ENCODE results near the gene CLDN24.

Gene CLDN24

GRCh38 chr4:183347146-183347545 is 24.9 kb upstream of the CLDN24 start:
- H3K36me3 ChIP-seq (ENCODE audit: insufficient read depth, low read length): no peaks in the 10 kb centered on the region
- H3K4me1 ChIP-seq (ENCODE audit: control insufficient read depth, insufficient read depth, low read length, unreplicated experiment): peaks cover 23% of the 10 kb centered on the region
- H2AFZ ChIP-seq (ENCODE audit: low read length, unreplicated experiment): no peak overlapping the region
- no peaks in the 10 kb centered on the region for H3K27me3 ChIP-seq (ENCODE audit: insufficient read depth, low read length)
- H3K27ac ChIP-seq (ENCODE audit: low read depth, low read length): no peak overlapping the region
- H3K79me2 ChIP-seq (ENCODE audit: control insufficient read depth, insufficient read depth, low read length, unreplicated experiment): no peaks in the 10 kb centered on the region
- no peak overlapping the region for H3K4me3 ChIP-seq (ENCODE audit: low read depth, low read length)

GRCh38 chr4:183345261-183345660 is 23.0 kb upstream of the CLDN24 start:
- Histone ChIP-seq H3K36me3 (ENCODE audit: insufficient read depth, low read length) (no peaks in the 10 kb centered on the region), H3K4me3 (ENCODE audit: low read depth, low read length) (no peak overlapping the region), H3K79me2 (ENCODE audit: control insufficient read depth, insufficient read depth, low read length, unreplicated experiment) (no peaks in the 10 kb centered on the region), H2AFZ (ENCODE audit: low read length, unreplicated experiment) (no peak overlapping the region), H3K4me1 (ENCODE audit: control insufficient read depth, insufficient read depth, low read length, unreplicated experiment) (peaks cover 23% of the 10 kb centered on the region), H3K27me3 (ENCODE audit: insufficient read depth, low read length) (no peaks in the 10 kb centered on the region), H3K27ac (ENCODE audit: low read depth, low read length) (no peak overlapping the region)

- Histone ChIP-seq H3K79me2 (ENCODE audit: control insufficient read depth, insufficient read depth, low read length, unreplicated experiment) (no peaks in the 10 kb centered on the region), H3K27ac (ENCODE audit: low read depth, low read length) (no peak overlapping the region), H3K36me3 (ENCODE audit: insufficient read depth, low read length) (no peaks in the 10 kb centered on the region), H3K27me3 (ENCODE audit: insufficient read depth, low read length) (no peaks in the 10 kb centered on the region), H3K4me3 (ENCODE audit: low read depth, low read length) (no peak overlapping the region), H3K4me1 (ENCODE audit: control insufficient read depth, insufficient read depth, low read length, unreplicated experiment) (peaks cover 23% of the 10 kb centered on the region), H2AFZ (ENCODE audit: low read length, unreplicated experiment) (no peak overlapping the region)
Measured at GRCh38 chr4:183344523-183345255, 22.5 kb upstream of the CLDN24 start.

- Histone ChIP-seq H3K4me3 (ENCODE audit: low read depth, low read length) (no peak overlapping the region), H3K36me3 (ENCODE audit: insufficient read depth, low read length) (no peaks in the 10 kb centered on the region), H3K27ac (ENCODE audit: low read depth, low read length) (no peak overlapping the region), H3K79me2 (ENCODE audit: control insufficient read depth, insufficient read depth, low read length, unreplicated experiment) (no peaks in the 10 kb centered on the region), H2AFZ (ENCODE audit: low read length, unreplicated experiment) (no peak overlapping the region), H3K27me3 (ENCODE audit: insufficient read depth, low read length) (no peaks in the 10 kb centered on the region), H3K4me1 (ENCODE audit: control insufficient read depth, insufficient read depth, low read length, unreplicated experiment) (peaks cover 14% of the 10 kb centered on the region)
Measured at GRCh38 chr4:183343730-183344129, 21.5 kb upstream of the CLDN24 start.

GRCh38 chr4:183342541-183343533 is 20.6 kb upstream of the CLDN24 start:
- Histone ChIP-seq H3K27me3 (ENCODE audit: insufficient read depth, low read length) (no peaks in the 10 kb centered on the region), H2AFZ (ENCODE audit: low read length, unreplicated experiment) (no peak overlapping the region), H3K36me3 (ENCODE audit: insufficient read depth, low read length) (no peaks in the 10 kb centered on the region), H3K79me2 (ENCODE audit: control insufficient read depth, insufficient read depth, low read length, unreplicated experiment) (no peaks in the 10 kb centered on the region), H3K4me1 (ENCODE audit: control insufficient read depth, insufficient read depth, low read length, unreplicated experiment) (peaks cover 5% of the 10 kb centered on the region), H3K27ac (ENCODE audit: low read depth, low read length) (no peak overlapping the region), H3K4me3 (ENCODE audit: low read depth, low read length) (no peak overlapping the region)

- no peak overlapping the region for H2AFZ ChIP-seq (ENCODE audit: low read length, unreplicated experiment)
- H3K4me3 ChIP-seq (ENCODE audit: low read depth, low read length): no peak overlapping the region
- H3K36me3 ChIP-seq (ENCODE audit: insufficient read depth, low read length): no peaks in the 10 kb centered on the region
- H3K27me3 ChIP-seq (ENCODE audit: insufficient read depth, low read length): no peaks in the 10 kb centered on the region
- peaks cover 23% of the 10 kb centered on the region for H3K4me1 ChIP-seq (ENCODE audit: control insufficient read depth, insufficient read depth, low read length, unreplicated experiment)
- no peak overlapping the region for H3K27ac ChIP-seq (ENCODE audit: low read depth, low read length)
- H3K79me2 ChIP-seq (ENCODE audit: control insufficient read depth, insufficient read depth, low read length, unreplicated experiment): no peaks in the 10 kb centered on the region
Measured at GRCh38 chr4:183337833-183338232, 15.6 kb upstream of the CLDN24 start.

GRCh38 chr4:183337349-183337748 is 15.1 kb upstream of the CLDN24 start:
- Histone ChIP-seq H3K4me3 (ENCODE audit: low read depth, low read length) (no peak overlapping the region), H3K4me1 (ENCODE audit: control insufficient read depth, insufficient read depth, low read length, unreplicated experiment) (peaks cover 23% of the 10 kb centered on the region), H3K27ac (ENCODE audit: low read depth, low read length) (no peak overlapping the region)

GRCh38 chr4:183335369-183335940 is 13.2 kb upstream of the CLDN24 start:
- Histone ChIP-seq H3K27ac (ENCODE audit: low read depth, low read length) (peak overlapping the region; percentile 65), H3K27me3 (ENCODE audit: insufficient read depth, low read length) (no peaks in the 10 kb centered on the region), H2AFZ (ENCODE audit: low read length, unreplicated experiment) (peak overlapping the region; percentile 19), H3K4me3 (ENCODE audit: low read depth, low read length) (no peak overlapping the region), H3K79me2 (ENCODE audit: control insufficient read depth, insufficient read depth, low read length, unreplicated experiment) (no peaks in the 10 kb centered on the region), H3K4me1 (ENCODE audit: control insufficient read depth, insufficient read depth, low read length, unreplicated experiment) (peaks cover 23% of the 10 kb centered on the region), H3K36me3 (ENCODE audit: insufficient read depth, low read length) (no peaks in the 10 kb centered on the region)

More at GRCh38 chr4:183337349-183337748, 15.1 kb upstream of the CLDN24 start:
- Histone ChIP-seq H3K27me3 (ENCODE audit: insufficient read depth, low read length) (no peaks in the 10 kb centered on the region), H3K79me2 (ENCODE audit: control insufficient read depth, insufficient read depth, low read length, unreplicated experiment) (no peaks in the 10 kb centered on the region), H3K36me3 (ENCODE audit: insufficient read depth, low read length) (no peaks in the 10 kb centered on the region), H2AFZ (ENCODE audit: low read length, unreplicated experiment) (no peak overlapping the region)

GRCh38 chr4:183333983-183334382 is 11.8 kb upstream of the CLDN24 start:
- H3K27ac ChIP-seq (ENCODE audit: low read depth, low read length): no peak overlapping the region
- no peak overlapping the region for H3K4me3 ChIP-seq (ENCODE audit: low read depth, low read length)
- H2AFZ ChIP-seq (ENCODE audit: low read length, unreplicated experiment): no peak overlapping the region
- peaks cover 23% of the 10 kb centered on the region for H3K4me1 ChIP-seq (ENCODE audit: control insufficient read depth, insufficient read depth, low read length, unreplicated experiment)
- no peaks in the 10 kb centered on the region for H3K36me3 ChIP-seq (ENCODE audit: insufficient read depth, low read length)
- H3K27me3 ChIP-seq (ENCODE audit: insufficient read depth, low read length): no peaks in the 10 kb centered on the region
- H3K79me2 ChIP-seq (ENCODE audit: control insufficient read depth, insufficient read depth, low read length, unreplicated experiment): no peaks in the 10 kb centered on the region

GRCh38 chr4:183333202-183333601 is 11.0 kb upstream of the CLDN24 start:
- no peaks in the 10 kb centered on the region for H3K36me3 ChIP-seq (ENCODE audit: insufficient read depth, low read length)
- no peak overlapping the region for H3K27ac ChIP-seq (ENCODE audit: low read depth, low read length)
- no peaks in the 10 kb centered on the region for H3K79me2 ChIP-seq (ENCODE audit: control insufficient read depth, insufficient read depth, low read length, unreplicated experiment)
- no peak overlapping the region for H2AFZ ChIP-seq (ENCODE audit: low read length, unreplicated experiment)
- H3K4me1 ChIP-seq (ENCODE audit: control insufficient read depth, insufficient read depth, low read length, unreplicated experiment): peaks cover 23% of the 10 kb centered on the region
- H3K4me3 ChIP-seq (ENCODE audit: low read depth, low read length): no peak overlapping the region
- no peaks in the 10 kb centered on the region for H3K27me3 ChIP-seq (ENCODE audit: insufficient read depth, low read length)
